Pancreas (tissue), 10 donors: ENCODE data around the gene MREG. TPM values are rescaled to one million over a fixed set of nuclear protein-coding genes. Genes with fewer than 3 reads are reported as not detected.
A peak's percentile ranks its signal among the peaks of the same experiment; 100 is the strongest.
"Not testable (repeated sequence)": the region's sequence is repeated elsewhere in the genome, so short reads cannot be mapped to it uniquely, and the experiment has no call there.

ENCODE experiments used
- ATAC-seq, 4 donors: fragments of 200-7000 bp; cut with Tn5 transposase; one replicate each; pipeline versions ENCODE4 v1.8.0 to v1.9.1; 2020; ENCODE audit warnings: mild to moderate bottlenecking in 4 of 4, moderate library complexity in 4 of 4
- DNase-seq, 6 donors: peaks; one replicate each; pipeline ENCODE4 v3.0.0-alpha.2; 2020
- FAIRE-seq: peaks from 2 replicates; lab custom pipeline; 2012; peaks lifted over from hg19 to GRCh38; lab: Jason Lieb, UNC
- H3K27ac ChIP-seq, 4 donors: fragments of 200-600 bp; sonication (generic); 1 replicate in 3 of 4; 2 replicates in 1 of 4; pipeline versions ENCODE4 v1.5.0 to v1.8.0; 2020
- H3K27me3 ChIP-seq, 4 donors: fragments of 200-600 bp; one replicate each; pipeline ENCODE4 v1.8.0; 2021
- H3K36me3 ChIP-seq, 3 donors: fragments of 200-600 bp; sonication (generic) in 1 of 3; one replicate each; pipeline versions ENCODE4 v1.5.0 to v1.8.0; 2020 to 2021
- H3K4me1 ChIP-seq, 3 donors: fragments of 200-600 bp; one replicate each; pipeline ENCODE4 v1.8.0; 2021
- H3K4me3 ChIP-seq, 4 donors: fragments of 200-600 bp; sonication (generic) in 2 of 4; one replicate each; pipeline versions ENCODE4 v1.5.0 to v1.8.0; 2020 to 2021
- H3K9me3 ChIP-seq, 4 donors: fragments of 200-600 bp; one replicate each; pipeline ENCODE4 v1.8.0; 2021
- CTCF ChIP-seq, 4 donors: fragments of 200-600 bp; sonication (generic) in 3 of 4; IDR thresholded peaks; one replicate each; pipeline versions ENCODE4 v1.5.0 to v1.8.0; 2021; ENCODE audit warnings: antibody characterized with exemption in 4 of 4
- WGBS, 2 donors: extraction: QIAGEN DNeasy Blood & Tissue Kit; methylation state at CpG; one replicate each; pipeline ENCODE4 v1.1.7; 2013; 5-methylcytosine and 5-hydroxymethylcytosine counted together
- intact Hi-C, 3 donors: fragments of 100-400 bp; cut with DNase I; formaldehyde crosslinking; loops; one replicate each; pipeline versions ENCODE4 v1.11.1 to v1.14.2; 2022
- polyA plus RNA-seq, 2 donors: library from polyadenylated mRNA; stranded (reverse); fragments of 200-250 nt; gene quantifications; one replicate each; pipeline ENCODE4 v1.2.3, GENCODE V29; 2013
- total RNA-seq, 6 donors: library from RNA; stranded (reverse); fragmentation: NEBNext Ultra II Directional in 4 of 6; extraction: Animal tissue kit (Norgen Biotek cat#: 25700) in 4 of 6; gene quantifications; one replicate each; pipeline versions ENCODE4 v1.2.1 to v1.2.4, GENCODE V29; 2021 to 2023
- donor health status: healthy with polysubstance abuse.
- donor health status: DM: no; HTN: no; CAD: no; lungs with moderate emphysema.
- donor health status: DM: no; HTN: no; CAD: no.
- donor health status: control.
- donor health status: control.
- donor health status: Bipolar disorder and iron deficiency.
- donor health status: DM: yes; HTN: yes; CAD: no.
- donor health status: DM: no; HTN: no; CAD: no.
- donor health status: DM: no; HTN: no; CAD: no.
- donor health status: DM: yes; HTN: yes; CAD: no.

MREG gene
- total and polyA plus RNA-seq, 8 donors: 1.2 to 4.8 (median 2.3) TPM

GRCh38 chr2:216012830-216013079, 596 bp downstream of the MREG start:
- WGBS, 2 donors: 2 to 4% methylated on average over 6 of the region's 6 CpGs
- ATAC-seq: peak; percentile 19 to 52 (median 40)
- no peaks in the 10 kb centered on the region for H3K36me3 ChIP-seq
- H3K27me3 ChIP-seq: no peaks in the 10 kb centered on the region
- peaks cover 0 to 5% (median 3%) of the 10 kb centered on the region in 3 donors for H3K4me1 ChIP-seq
- no peak for DNase-seq
- intact Hi-C loops: no loop called here
- no peaks in the 10 kb centered on the region for H3K9me3 ChIP-seq
- peak overlapping the region in 2 of 4 donors; percentile 67 to 72 for H3K27ac ChIP-seq
- TF ChIP-seq CTCF (IDR thresholded peaks at IDR 0.05): no peak
- FAIRE-seq: no peak
- H3K4me3 ChIP-seq: peak overlapping the region; percentile 41 to 81 (median 69)

GRCh38 chr2:216012133-216012829, 1.1 kb downstream of the MREG start:
- Histone ChIP-seq H3K36me3 (no peaks in the 10 kb centered on the region), H3K4me3 (peak overlapping the region in 3 of 4 donors; percentile 67 to 81 (median 71)), H3K4me1 (peaks cover 0 to 5% (median 3%) of the 10 kb centered on the region in 3 donors), H3K9me3 (no peaks in the 10 kb centered on the region), H3K27ac (peak overlapping the region in 2 of 4 donors; percentile 67 to 72), H3K27me3 (no peaks in the 10 kb centered on the region)
- FAIRE-seq (no peak), ATAC-seq (peak; percentile 22 to 40 (median 34)), DNase-seq (no peak)
- WGBS, 2 donors: 7 to 10% methylated on average over 6 of the region's 6 CpGs
- intact Hi-C loops: no loop called here
- no peak for TF ChIP-seq CTCF (IDR thresholded peaks at IDR 0.05)

- DNase-seq, H3K4me3 ChIP-seq, H3K27me3 ChIP-seq, H3K9me3 ChIP-seq, FAIRE-seq, H3K27ac ChIP-seq, H3K36me3 ChIP-seq, ATAC-seq, intact Hi-C loops, H3K4me1 ChIP-seq: not testable (repeated sequence)
- WGBS, 2 donors: 98 to 100% methylated on average over 2 of the region's 2 CpGs
These were observed 4.1 kb downstream of the MREG start for GRCh38 chr2:216009215-216009614.

GRCh38 chr2:216008387-216008786, 5.0 kb downstream of the MREG start:
- Histone ChIP-seq H3K4me1 (peaks cover 0 to 5% (median 0%) of the 10 kb centered on the region in 3 donors), H3K27me3 (no peaks in the 10 kb centered on the region), H3K36me3 (no peaks in the 10 kb centered on the region), H3K4me3 (no peak overlapping the region), H3K27ac (no peak overlapping the region), H3K9me3 (no peaks in the 10 kb centered on the region)
- intact Hi-C loops: no loop called here
- ATAC-seq (no peak), DNase-seq (no peak), FAIRE-seq (no peak)
- WGBS, 2 donors: 72 to 81% methylated on average over 3 of the region's 3 CpGs
- TF ChIP-seq CTCF (IDR thresholded peaks at IDR 0.05): no peak

- Histone ChIP-seq H3K4me3 (no peak overlapping the region), H3K36me3 (no peaks in the 10 kb centered on the region), H3K9me3 (no peaks in the 10 kb centered on the region), H3K27me3 (no peaks in the 10 kb centered on the region), H3K4me1 (no peaks in the 10 kb centered on the region), H3K27ac (no peak overlapping the region)
- no peak for TF ChIP-seq CTCF (IDR thresholded peaks at IDR 0.05)
- FAIRE-seq (no peak), ATAC-seq (peak in 2 of 4 donors; percentile 25 to 62), DNase-seq (peak in 1 of 6 donors; percentile 29)
- 78% methylated on average over 10 of the region's 10 CpGs for WGBS, 2 donors
- intact Hi-C loops: no loop called here
These were observed 7.1 kb downstream of the MREG start for GRCh38 chr2:216006164-216006663.
